Peyer's patch (tissue), 4 donors: Measurements from ENCODE around the gene CTTNBP2NL.

Source experiments
- POLR2A ChIP-seq, 2 donors: fragments of 450-650 bp; IDR thresholded peaks; one replicate each; pipeline ENCODE4 v1.5.1; 2017; ENCODE audit warnings: antibody characterized with exemption in 2 of 2, mild to moderate bottlenecking in 2 of 2, moderate library complexity in 2 of 2
- TF ChIP-seq, protein P1 (sequence below), 6 experiments: fragments of 450-650 bp in 4 of 6; fragments of 200-600 bp in 2 of 6; sonication (generic) in 1 of 6; IDR thresholded peaks; one replicate each; pipeline ENCODE4 v1.5.1; 2017 to 2019; ENCODE audit warnings: antibody characterized with exemption in 6 of 6, mild to moderate bottlenecking in 3 of 6, moderate library complexity in 1 of 6

DNA sequence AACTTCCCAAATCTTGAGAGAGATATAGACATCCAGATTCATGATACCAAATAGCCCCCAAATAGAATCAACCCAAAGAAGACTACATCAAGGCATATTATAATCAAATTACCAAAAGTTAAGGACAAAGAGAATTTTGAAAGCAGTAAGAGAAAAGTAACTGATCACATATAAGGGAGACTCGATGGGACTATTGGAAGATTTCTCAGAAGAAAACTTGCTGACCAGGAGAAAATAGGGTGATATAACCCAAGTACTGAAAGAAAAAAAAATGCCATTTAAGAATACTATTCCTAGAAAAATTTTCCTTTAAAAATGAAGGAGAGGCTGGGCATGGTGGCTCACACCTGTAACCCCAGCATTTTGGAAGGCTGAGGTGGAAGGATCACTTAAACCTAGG is 82.3 kb downstream of the CTTNBP2NL start:
- TF ChIP-seq, protein P1, sequence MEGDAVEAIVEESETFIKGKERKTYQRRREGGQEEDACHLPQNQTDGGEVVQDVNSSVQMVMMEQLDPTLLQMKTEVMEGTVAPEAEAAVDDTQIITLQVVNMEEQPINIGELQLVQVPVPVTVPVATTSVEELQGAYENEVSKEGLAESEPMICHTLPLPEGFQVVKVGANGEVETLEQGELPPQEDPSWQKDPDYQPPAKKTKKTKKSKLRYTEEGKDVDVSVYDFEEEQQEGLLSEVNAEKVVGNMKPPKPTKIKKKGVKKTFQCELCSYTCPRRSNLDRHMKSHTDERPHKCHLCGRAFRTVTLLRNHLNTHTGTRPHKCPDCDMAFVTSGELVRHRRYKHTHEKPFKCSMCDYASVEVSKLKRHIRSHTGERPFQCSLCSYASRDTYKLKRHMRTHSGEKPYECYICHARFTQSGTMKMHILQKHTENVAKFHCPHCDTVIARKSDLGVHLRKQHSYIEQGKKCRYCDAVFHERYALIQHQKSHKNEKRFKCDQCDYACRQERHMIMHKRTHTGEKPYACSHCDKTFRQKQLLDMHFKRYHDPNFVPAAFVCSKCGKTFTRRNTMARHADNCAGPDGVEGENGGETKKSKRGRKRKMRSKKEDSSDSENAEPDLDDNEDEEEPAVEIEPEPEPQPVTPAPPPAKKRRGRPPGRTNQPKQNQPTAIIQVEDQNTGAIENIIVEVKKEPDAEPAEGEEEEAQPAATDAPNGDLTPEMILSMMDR (IDR thresholded peaks at IDR 0.05): no peak
- TF ChIP-seq POLR2A (IDR thresholded peaks at IDR 0.05): no peak
